ENCODE results near the gene TCTA.

DNA sequence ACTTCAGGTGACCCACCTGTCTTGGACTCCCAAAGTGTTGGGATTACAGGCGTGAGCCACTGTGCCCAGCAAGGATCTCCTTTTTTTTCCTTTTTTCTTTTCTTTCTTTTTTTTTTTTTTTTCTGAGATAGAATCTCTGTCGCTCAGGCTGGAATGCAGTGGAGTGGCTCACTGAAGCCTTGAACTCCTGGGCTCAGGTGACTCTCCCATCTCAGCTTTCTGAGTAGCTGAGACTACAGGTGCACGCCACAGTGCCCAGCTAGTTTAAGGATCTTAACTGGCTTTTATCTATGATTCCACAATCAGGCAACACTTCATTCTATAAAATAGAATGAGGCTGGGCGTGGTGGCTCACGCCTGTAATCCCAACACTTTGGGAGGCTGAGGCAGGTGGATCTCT, 33.2 kb downstream of the TCTA start:
- TF ChIP-seq POLR2A (IDR thresholded peaks at IDR 0.05; ENCODE audit: low read depth, low read length), result no peak
- TF ChIP-seq MYC (IDR thresholded peaks at IDR 0.05; ENCODE audit: low read depth, low read length), result no peak
- no peak for TF ChIP-seq POLR2AphosphoS5 (IDR thresholded peaks at IDR 0.05; ENCODE audit: insufficient read depth, low read depth, low read length)
- TF ChIP-seq, protein P1, sequence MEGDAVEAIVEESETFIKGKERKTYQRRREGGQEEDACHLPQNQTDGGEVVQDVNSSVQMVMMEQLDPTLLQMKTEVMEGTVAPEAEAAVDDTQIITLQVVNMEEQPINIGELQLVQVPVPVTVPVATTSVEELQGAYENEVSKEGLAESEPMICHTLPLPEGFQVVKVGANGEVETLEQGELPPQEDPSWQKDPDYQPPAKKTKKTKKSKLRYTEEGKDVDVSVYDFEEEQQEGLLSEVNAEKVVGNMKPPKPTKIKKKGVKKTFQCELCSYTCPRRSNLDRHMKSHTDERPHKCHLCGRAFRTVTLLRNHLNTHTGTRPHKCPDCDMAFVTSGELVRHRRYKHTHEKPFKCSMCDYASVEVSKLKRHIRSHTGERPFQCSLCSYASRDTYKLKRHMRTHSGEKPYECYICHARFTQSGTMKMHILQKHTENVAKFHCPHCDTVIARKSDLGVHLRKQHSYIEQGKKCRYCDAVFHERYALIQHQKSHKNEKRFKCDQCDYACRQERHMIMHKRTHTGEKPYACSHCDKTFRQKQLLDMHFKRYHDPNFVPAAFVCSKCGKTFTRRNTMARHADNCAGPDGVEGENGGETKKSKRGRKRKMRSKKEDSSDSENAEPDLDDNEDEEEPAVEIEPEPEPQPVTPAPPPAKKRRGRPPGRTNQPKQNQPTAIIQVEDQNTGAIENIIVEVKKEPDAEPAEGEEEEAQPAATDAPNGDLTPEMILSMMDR (IDR thresholded peaks at IDR 0.05; ENCODE audit: extremely low read depth in 1 of 2, insufficient read depth in 1 of 2, low read depth in 1 of 2, low read length in 2 of 2), result no peak

Measured in endothelial cell of umbilical vein (primary cell).